Skeletal muscle satellite cell (primary cell): Measurements from ENCODE around the gene TERT.
"Not testable (repeated sequence)": the region's sequence is repeated elsewhere in the genome, so short reads cannot be mapped to it uniquely, and the experiment has no call there.

ENCODE experiments used
- H3K27me3 ChIP-seq: 2 replicates; pipeline ENCODE4 v1.7.0; 2013; ENCODE audit warnings: low read length; ENCODE audit not compliant: control insufficient read depth, insufficient read depth
- H3K36me3 ChIP-seq: 2 replicates; pipeline ENCODE4 v1.7.0; 2013; ENCODE audit warnings: mild to moderate bottlenecking, control low read depth, low read length; ENCODE audit not compliant: insufficient read depth
- H3K4me1 ChIP-seq: 2 replicates; pipeline ENCODE4 v1.7.0; 2013; ENCODE audit warnings: low read length; ENCODE audit not compliant: control insufficient read depth, insufficient read depth
- H3K4me2 ChIP-seq: 2 replicates; pipeline ENCODE4 v1.7.0; 2013; ENCODE audit warnings: mild to moderate bottlenecking, low read length
- H3K4me3 ChIP-seq: 2 replicates; pipeline ENCODE4 v1.7.0; 2013; ENCODE audit warnings: low read length
- H3K9ac ChIP-seq: 2 replicates; pipeline ENCODE4 v1.7.0; 2013; ENCODE audit warnings: mild to moderate bottlenecking, low read depth, low read length, moderate library complexity
- H3K9me3 ChIP-seq: replicated peaks from 2 replicates; pipeline ENCODE4 v1.7.0; 2013; ENCODE audit warnings: mild to moderate bottlenecking, control low read depth, low read length

Gene TERT

GRCh38 chr5:1330146-1330846 is 35.4 kb upstream of the TERT start:
- H3K4me2 ChIP-seq = no peak overlapping the region
- H3K4me1 ChIP-seq = peaks cover 14% of the 10 kb centered on the region
- no peaks in the 10 kb centered on the region for H3K27me3 ChIP-seq
- peaks cover 60% of the 10 kb centered on the region for H3K36me3 ChIP-seq
- H3K9ac ChIP-seq = no peak overlapping the region
- H3K4me3 ChIP-seq = no peak overlapping the region
- H3K9me3 ChIP-seq = no peaks in the 10 kb centered on the region

DNA sequence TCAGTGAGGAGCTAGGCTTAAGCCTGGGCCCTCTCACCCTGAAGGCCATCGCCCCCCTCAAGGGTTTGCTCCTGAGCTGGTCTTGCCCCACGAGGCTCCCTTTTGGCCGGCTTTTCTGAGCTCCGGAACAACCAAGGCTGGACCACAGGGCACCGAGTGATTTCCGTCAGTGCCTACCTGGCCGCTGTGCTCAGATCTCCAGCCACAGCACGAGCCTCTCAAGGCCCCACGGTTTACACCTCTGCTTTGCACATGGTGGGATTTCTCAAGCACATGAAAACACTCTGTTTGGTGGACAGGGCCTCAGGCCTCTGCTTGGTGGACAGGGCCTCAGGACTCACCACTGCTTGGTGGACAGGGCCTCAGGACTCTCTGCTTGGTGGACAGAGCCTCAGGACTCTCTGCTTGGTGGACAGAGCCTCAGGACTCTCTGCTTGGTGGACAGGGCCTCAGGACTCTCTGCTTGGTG is 34.3 kb upstream of the TERT start:
- Histone ChIP-seq H3K36me3 (peaks cover 61% of the 10 kb centered on the region), H3K4me3 (no peak overlapping the region), H3K9me3 (no peaks in the 10 kb centered on the region), H3K4me1 (peaks cover 14% of the 10 kb centered on the region), H3K9ac (no peak overlapping the region), H3K4me2 (no peak overlapping the region), H3K27me3 (no peaks in the 10 kb centered on the region)

DNA sequence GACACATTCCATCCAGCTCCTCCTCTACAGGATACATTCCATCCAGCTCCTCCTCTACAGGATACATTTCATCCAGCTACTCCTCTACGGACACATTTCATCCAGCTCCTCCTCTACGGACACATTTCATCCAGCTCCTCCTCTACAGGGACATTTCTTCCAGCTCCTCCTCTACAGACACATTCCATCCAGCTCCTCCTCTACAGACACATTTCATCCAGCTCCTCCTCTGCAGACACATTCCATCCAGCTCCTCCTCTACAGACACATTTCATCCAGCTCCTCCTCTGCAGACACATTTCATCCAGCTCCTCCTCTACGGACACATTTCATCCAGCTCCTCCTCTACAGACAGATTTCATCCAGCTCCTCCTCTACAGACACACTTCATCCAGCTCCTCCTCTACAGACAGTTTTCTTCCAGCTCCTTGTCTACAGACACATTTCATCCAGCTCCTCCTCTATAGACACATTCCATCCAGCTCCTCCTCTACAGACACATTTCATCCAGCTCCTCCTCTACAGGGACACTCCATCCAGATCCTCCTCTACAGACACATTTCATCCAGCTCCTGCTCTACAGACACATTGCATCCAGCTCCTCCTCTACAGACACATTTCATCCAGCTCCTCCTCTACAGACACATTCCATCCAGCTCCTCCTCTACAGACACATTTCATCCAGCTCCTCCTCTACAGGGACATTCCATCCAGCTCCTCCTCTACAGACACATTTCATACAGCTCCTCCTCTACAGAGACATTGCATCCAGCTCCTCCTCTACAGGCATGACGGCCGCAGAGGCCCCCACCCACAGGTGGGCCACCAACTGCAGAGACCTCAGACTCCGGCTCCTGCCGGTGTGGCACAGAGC is 33.6 kb upstream of the TERT start:
- Histone ChIP-seq H3K36me3 (peaks cover 61% of the 10 kb centered on the region), H3K4me1 (peaks cover 14% of the 10 kb centered on the region)
- not testable (repeated sequence) for H3K9ac ChIP-seq, H3K9me3 ChIP-seq, H3K4me2 ChIP-seq, H3K4me3 ChIP-seq, H3K27me3 ChIP-seq

GRCh38 chr5:1326901-1327756 is 32.3 kb upstream of the TERT start:
- not testable (repeated sequence) for H3K9me3 ChIP-seq, H3K27me3 ChIP-seq, H3K4me3 ChIP-seq
- Histone ChIP-seq H3K4me1 (peaks cover 14% of the 10 kb centered on the region), H3K4me2 (peak overlapping the region; percentile 5), H3K9ac (peak overlapping the region; percentile 22), H3K36me3 (peaks cover 60% of the 10 kb centered on the region)

- not testable (repeated sequence) for H3K4me2 ChIP-seq, H3K4me3 ChIP-seq
- peaks cover 64% of the 10 kb centered on the region for H3K36me3 ChIP-seq
Observed at GRCh38 chr5:1326532-1326875, 31.6 kb upstream of the TERT start.

GRCh38 chr5:1325870-1326531 is 31.1 kb upstream of the TERT start:
- H3K9ac ChIP-seq = no peak overlapping the region
- peaks cover 62% of the 10 kb centered on the region for H3K36me3 ChIP-seq
- peaks cover 12% of the 10 kb centered on the region for H3K4me1 ChIP-seq
- H3K4me3 ChIP-seq = no peak overlapping the region
- H3K4me2 ChIP-seq = no peak overlapping the region
- no peaks in the 10 kb centered on the region for H3K9me3 ChIP-seq
- H3K27me3 ChIP-seq = no peaks in the 10 kb centered on the region

More at GRCh38 chr5:1326532-1326875, 31.6 kb upstream of the TERT start:
- H3K9ac ChIP-seq, H3K9me3 ChIP-seq, H3K27me3 ChIP-seq: not testable (repeated sequence)
- H3K4me1 ChIP-seq = peaks cover 14% of the 10 kb centered on the region

GRCh38 chr5:1325191-1325741 is 30.4 kb upstream of the TERT start:
- Histone ChIP-seq H3K4me1 (peaks cover 4% of the 10 kb centered on the region), H3K9ac (no peak overlapping the region), H3K36me3 (peaks cover 64% of the 10 kb centered on the region)

GRCh38 chr5:1324719-1325190 is 29.9 kb upstream of the TERT start:
- H3K9ac ChIP-seq = no peak overlapping the region

More at GRCh38 chr5:1325191-1325741, 30.4 kb upstream of the TERT start:
- Histone ChIP-seq H3K27me3 (no peaks in the 10 kb centered on the region), H3K9me3 (no peaks in the 10 kb centered on the region), H3K4me3 (no peak overlapping the region), H3K4me2 (no peak overlapping the region)

GRCh38 chr5:1324301-1324700 is 29.4 kb upstream of the TERT start:
- H3K9ac ChIP-seq = no peak overlapping the region
- no peak overlapping the region for H3K4me3 ChIP-seq
- H3K9me3 ChIP-seq = no peaks in the 10 kb centered on the region
- peaks cover 3% of the 10 kb centered on the region for H3K4me1 ChIP-seq
- H3K27me3 ChIP-seq = no peaks in the 10 kb centered on the region
- H3K4me2 ChIP-seq = no peak overlapping the region
- H3K36me3 ChIP-seq = peaks cover 68% of the 10 kb centered on the region

More at GRCh38 chr5:1324719-1325190, 29.9 kb upstream of the TERT start:
- Histone ChIP-seq H3K4me2 (no peak overlapping the region), H3K36me3 (peaks cover 64% of the 10 kb centered on the region), H3K4me1 (peaks cover 3% of the 10 kb centered on the region), H3K9me3 (no peaks in the 10 kb centered on the region), H3K27me3 (no peaks in the 10 kb centered on the region), H3K4me3 (no peak overlapping the region)

DNA sequence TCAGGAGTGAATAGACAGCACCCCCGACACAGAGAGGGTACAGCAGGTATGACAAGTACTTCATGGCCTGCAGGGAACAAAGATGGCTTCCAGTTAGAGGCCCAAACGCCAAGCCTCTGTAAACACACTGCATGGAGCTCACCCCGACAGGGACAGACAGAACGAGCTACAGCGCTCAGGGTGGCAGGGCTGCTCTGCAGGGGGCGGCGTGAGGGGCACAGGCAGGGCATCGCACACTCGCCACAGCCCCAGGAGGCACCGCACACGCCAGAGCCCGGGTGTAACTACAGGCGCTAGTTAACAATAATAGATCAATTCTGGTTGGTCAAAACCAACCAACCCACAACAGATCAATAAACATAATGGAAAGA is 28.9 kb upstream of the TERT start:
- no peak overlapping the region for H3K4me3 ChIP-seq
- H3K27me3 ChIP-seq = no peaks in the 10 kb centered on the region
- no peak overlapping the region for H3K4me2 ChIP-seq
- peaks cover 67% of the 10 kb centered on the region for H3K36me3 ChIP-seq
- no peaks in the 10 kb centered on the region for H3K9me3 ChIP-seq
- H3K4me1 ChIP-seq = peaks cover 3% of the 10 kb centered on the region
- H3K9ac ChIP-seq = no peak overlapping the region
